Measurements from ENCODE around the gene LHFPL6. TPM values are rescaled to one million over a fixed set of nuclear protein-coding genes. Genes with fewer than 3 reads are reported as not detected.

Gene LHFPL6
- polyA plus RNA-seq, 2 of the 4 experiments (the other 2 are of a cell fraction) = 1.7 to 5.4 TPM

DNA sequence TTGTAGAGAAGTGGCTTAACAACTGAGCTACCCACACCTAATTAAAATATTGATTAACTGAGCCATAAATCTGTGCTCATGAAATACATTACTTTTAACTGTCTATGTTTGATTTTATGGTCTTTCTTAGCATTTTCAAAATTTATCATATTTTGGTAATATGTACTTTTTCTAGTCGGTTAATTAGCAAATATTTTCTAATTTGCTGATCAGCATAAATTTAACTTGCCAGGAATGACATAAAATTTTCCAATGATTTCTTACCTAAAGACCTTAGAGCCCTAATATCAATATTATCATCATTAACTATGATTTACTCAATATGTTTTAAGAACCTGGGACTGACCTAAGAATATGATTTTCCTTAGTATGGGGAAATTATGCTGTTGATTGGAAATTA, 32.6 kb upstream of the LHFPL6 start:
- Histone ChIP-seq H3K9me3 (0 out of 3 replicates have a peak, but pooled peaks cover 2% of the 10 kb centered on the region), H3K4me3 (no peak overlapping the region), H3K4me1 (no peaks in the 10 kb centered on the region), H3K27ac (no peak overlapping the region), H3K4me2 (no peak overlapping the region)
- no peak for DNase-seq (ENCODE audit: low read depth in 1 of 2, low spot score in 1 of 2)
- no peak for ATAC-seq
- POLR2A ChIA-PET = no interaction called here
- TF ChIP-seq JUN (IDR thresholded peaks at IDR 0.05) = no peak
- TF ChIP-seq RCOR1 (IDR thresholded peaks at IDR 0.05; ENCODE audit: low read depth, low read length) = no peak
- no peak for TF ChIP-seq ZFP36 (IDR thresholded peaks at IDR 0.05; ENCODE audit: borderline replicate concordance, partially characterized antibody)
- peak; percentile 43 for TF ChIP-seq MAFK (IDR thresholded peaks at IDR 0.05; ENCODE audit: partially characterized antibody)
- TF ChIP-seq, protein P1, sequence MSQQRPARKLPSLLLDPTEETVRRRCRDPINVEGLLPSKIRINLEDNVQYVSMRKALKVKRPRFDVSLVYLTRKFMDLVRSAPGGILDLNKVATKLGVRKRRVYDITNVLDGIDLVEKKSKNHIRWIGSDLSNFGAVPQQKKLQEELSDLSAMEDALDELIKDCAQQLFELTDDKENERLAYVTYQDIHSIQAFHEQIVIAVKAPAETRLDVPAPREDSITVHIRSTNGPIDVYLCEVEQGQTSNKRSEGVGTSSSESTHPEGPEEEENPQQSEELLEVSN (IDR thresholded peaks at IDR 0.05; ENCODE audit: borderline replicate concordance, low read depth) = no peak
- 0% methylated on average over 1 of the region's 1 CpG for WGBS (ENCODE audit: missing lambda C conversion rate)
- FAIRE-seq = no peak
- CTCF ChIA-PET = no interaction called here

DNA sequence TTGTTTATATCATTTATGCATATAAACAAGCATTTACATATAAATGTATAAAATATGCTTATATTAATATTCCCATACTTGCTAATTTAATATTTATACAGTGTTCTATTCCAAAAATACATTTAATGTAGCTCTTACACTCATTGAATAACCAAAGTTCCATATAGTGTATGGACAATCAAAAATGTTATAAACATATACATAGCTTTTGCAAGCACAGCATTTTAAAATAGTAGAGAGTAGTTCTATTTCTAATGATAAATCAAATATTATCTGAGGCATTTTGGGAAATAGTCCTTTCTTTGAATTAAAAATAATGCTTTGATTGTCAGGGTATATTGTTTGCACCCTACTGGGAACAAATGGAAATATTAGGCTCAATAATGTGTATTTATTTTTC, 30.0 kb upstream of the LHFPL6 start:
- no peak for TF ChIP-seq NPAS2 (CRISPR knock-in tag; IDR thresholded peaks at IDR 0.05; ENCODE audit: borderline replicate concordance)
- TF ChIP-seq, protein P2, sequence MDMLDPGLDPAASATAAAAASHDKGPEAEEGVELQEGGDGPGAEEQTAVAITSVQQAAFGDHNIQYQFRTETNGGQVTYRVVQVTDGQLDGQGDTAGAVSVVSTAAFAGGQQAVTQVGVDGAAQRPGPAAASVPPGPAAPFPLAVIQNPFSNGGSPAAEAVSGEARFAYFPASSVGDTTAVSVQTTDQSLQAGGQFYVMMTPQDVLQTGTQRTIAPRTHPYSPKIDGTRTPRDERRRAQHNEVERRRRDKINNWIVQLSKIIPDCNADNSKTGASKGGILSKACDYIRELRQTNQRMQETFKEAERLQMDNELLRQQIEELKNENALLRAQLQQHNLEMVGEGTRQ (IDR thresholded peaks at IDR 0.05) = no peak
- no peaks in the 10 kb centered on the region for H3K4me1 ChIP-seq
- H3K4me3 ChIP-seq = no peak overlapping the region
- H3K27ac ChIP-seq = no peak overlapping the region
- CTCF ChIA-PET = no interaction called here
- H3K4me2 ChIP-seq = no peak overlapping the region
- ATAC-seq (no peak), FAIRE-seq (no peak), DNase-seq (ENCODE audit: low read depth in 1 of 2, low spot score in 1 of 2) (no peak)
- 0 out of 3 replicates have a peak, but pooled peaks cover 2% of the 10 kb centered on the region for H3K9me3 ChIP-seq
- POLR2A ChIA-PET = no interaction called here

DNA sequence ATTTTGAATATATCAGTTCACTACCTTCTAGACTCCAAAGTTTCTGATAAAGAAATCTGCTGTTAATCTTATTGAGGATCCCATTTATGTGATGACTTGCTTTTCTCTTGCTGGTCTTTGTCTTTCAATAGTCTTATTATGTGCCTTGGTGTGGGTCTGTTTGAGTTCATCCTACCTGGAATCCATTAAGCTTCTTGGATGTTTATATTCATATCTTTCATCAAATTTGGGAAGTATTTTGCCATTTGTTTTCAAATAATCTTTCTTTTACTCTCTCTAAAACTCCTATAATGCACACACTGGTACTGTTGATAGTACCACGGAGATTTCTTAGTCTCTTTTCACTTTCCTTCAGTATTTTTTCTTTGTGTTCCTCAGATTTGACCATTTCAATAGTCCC, 28.3 kb upstream of the LHFPL6 start:
- Histone ChIP-seq H3K9me3 (0 out of 3 replicates have a peak, but pooled peaks cover 2% of the 10 kb centered on the region), H3K27ac (no peak overlapping the region), H3K4me3 (no peak overlapping the region), H3K4me1 (no peaks in the 10 kb centered on the region), H3K4me2 (no peak overlapping the region)
- WGBS (ENCODE audit: missing lambda C conversion rate) = 0% methylated on average over 1 of the region's 1 CpG
- FAIRE-seq = no peak
- ATAC-seq = no peak
- no peak for DNase-seq (ENCODE audit: low read depth in 1 of 2, low spot score in 1 of 2)
- TF ChIP-seq HOXB13 (CRISPR knock-in tag; IDR thresholded peaks at IDR 0.05; ENCODE audit: low read depth) = no peak
- no peak for TF ChIP-seq KDM5A (IDR thresholded peaks at IDR 0.05)
- no peak for TF ChIP-seq SREBF2 (IDR thresholded peaks at IDR 0.05)
- TF ChIP-seq, protein P3, sequence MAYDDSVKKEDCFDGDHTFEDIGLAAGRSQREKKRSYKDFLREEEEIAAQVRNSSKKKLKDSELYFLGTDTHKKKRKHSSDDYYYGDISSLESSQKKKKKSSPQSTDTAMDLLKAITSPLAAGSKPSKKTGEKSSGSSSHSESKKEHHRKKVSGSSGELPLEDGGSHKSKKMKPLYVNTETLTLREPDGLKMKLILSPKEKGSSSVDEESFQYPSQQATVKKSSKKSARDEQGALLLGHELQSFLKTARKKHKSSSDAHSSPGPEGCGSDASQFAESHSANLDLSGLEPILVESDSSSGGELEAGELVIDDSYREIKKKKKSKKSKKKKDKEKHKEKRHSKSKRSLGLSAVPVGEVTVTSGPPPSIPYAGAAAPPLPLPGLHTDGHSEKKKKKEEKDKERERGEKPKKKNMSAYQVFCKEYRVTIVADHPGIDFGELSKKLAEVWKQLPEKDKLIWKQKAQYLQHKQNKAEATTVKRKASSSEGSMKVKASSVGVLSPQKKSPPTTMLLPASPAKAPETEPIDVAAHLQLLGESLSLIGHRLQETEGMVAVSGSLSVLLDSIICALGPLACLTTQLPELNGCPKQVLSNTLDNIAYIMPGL (CRISPR knock-in tag; IDR thresholded peaks at IDR 0.05; ENCODE audit: borderline replicate concordance) = no peak
- TF ChIP-seq FOXS1 (CRISPR knock-in tag; IDR thresholded peaks at IDR 0.05) = no peak
- no peak for TF ChIP-seq MAFK (IDR thresholded peaks at IDR 0.05; ENCODE audit: partially characterized antibody)
- no peak for TF ChIP-seq JUN (IDR thresholded peaks at IDR 0.05)
- no peak for TF ChIP-seq POLR2A (IDR thresholded peaks at IDR 0.05; ENCODE audit: low read length)
- TF ChIP-seq PHF8 (IDR thresholded peaks at IDR 0.05; ENCODE audit: borderline replicate concordance, low read depth) = no peak
- no peak for TF ChIP-seq TP53 (CRISPR knock-in tag; IDR thresholded peaks at IDR 0.05)
- TF ChIP-seq, protein P4, sequence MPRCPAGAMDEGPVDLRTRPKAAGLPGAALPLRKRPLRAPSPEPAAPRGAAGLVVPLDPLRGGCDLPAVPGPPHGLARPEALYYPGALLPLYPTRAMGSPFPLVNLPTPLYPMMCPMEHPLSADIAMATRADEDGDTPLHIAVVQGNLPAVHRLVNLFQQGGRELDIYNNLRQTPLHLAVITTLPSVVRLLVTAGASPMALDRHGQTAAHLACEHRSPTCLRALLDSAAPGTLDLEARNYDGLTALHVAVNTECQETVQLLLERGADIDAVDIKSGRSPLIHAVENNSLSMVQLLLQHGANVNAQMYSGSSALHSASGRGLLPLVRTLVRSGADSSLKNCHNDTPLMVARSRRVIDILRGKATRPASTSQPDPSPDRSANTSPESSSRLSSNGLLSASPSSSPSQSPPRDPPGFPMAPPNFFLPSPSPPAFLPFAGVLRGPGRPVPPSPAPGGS (IDR thresholded peaks at IDR 0.05) = no peak
- TF ChIP-seq HOXA7 (CRISPR knock-in tag; IDR thresholded peaks at IDR 0.05) = no peak
- no peak for TF ChIP-seq POLR2AphosphoS2 (conservative IDR thresholded peaks at IDR 0.05; ENCODE audit: low read length)
- TF ChIP-seq, protein P5, sequence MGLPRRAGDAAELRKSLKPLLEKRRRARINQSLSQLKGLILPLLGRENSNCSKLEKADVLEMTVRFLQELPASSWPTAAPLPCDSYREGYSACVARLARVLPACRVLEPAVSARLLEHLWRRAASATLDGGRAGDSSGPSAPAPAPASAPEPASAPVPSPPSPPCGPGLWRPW (IDR thresholded peaks at IDR 0.05) = no peak
- TF ChIP-seq HEYL (CRISPR knock-in tag; IDR thresholded peaks at IDR 0.05) = no peak
- TF ChIP-seq, protein P6, sequence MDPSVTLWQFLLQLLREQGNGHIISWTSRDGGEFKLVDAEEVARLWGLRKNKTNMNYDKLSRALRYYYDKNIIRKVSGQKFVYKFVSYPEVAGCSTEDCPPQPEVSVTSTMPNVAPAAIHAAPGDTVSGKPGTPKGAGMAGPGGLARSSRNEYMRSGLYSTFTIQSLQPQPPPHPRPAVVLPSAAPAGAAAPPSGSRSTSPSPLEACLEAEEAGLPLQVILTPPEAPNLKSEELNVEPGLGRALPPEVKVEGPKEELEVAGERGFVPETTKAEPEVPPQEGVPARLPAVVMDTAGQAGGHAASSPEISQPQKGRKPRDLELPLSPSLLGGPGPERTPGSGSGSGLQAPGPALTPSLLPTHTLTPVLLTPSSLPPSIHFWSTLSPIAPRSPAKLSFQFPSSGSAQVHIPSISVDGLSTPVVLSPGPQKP (IDR thresholded peaks at IDR 0.05; ENCODE audit: low read depth, low read length) = no peak
- no peak for TF ChIP-seq FOSB (CRISPR knock-in tag; IDR thresholded peaks at IDR 0.05)
- ChIA-PET POLR2A (no interaction called here), CTCF (no interaction called here)
